Loucy (cell line): ENCODE measurements around the gene EAF2.

Experiments
- H2AFZ ChIP-seq: fragments of 200-600 bp; sonication (generic); 2 replicates; pipeline ENCODE4 v1.6.0; 2016; ENCODE audit warnings: antibody characterized with exemption, mild to moderate bottlenecking, low read length, moderate library complexity
- H3F3A ChIP-seq: fragments of 200-600 bp; 2 replicates; pipeline ENCODE4 v1.6.0; 2016; ENCODE audit warnings: antibody characterized with exemption, low read depth, mild to moderate bottlenecking
- H3K27me3 ChIP-seq: fragments of 200-600 bp; sonication (generic); 2 replicates; pipeline ENCODE4 v1.6.1; 2014; ENCODE audit warnings: low read length, mild to moderate bottlenecking; ENCODE audit not compliant: insufficient read depth, poor library complexity, severe bottlenecking
- H3K36me3 ChIP-seq: fragments of 200-600 bp; sonication (generic); 2 replicates; pipeline ENCODE4 v1.6.1; 2016; ENCODE audit warnings: low read length; ENCODE audit not compliant: insufficient read depth
- H3K4me1 ChIP-seq: fragments of 200-600 bp; sonication (generic); 2 replicates; pipeline ENCODE4 v1.5.1; 2014; ENCODE audit warnings: low read length, mild to moderate bottlenecking; ENCODE audit not compliant: insufficient read depth, poor library complexity, severe bottlenecking
- H3K4me2 ChIP-seq: fragments of 200-600 bp; sonication (generic); 2 replicates; pipeline ENCODE4 v1.6.0; 2014; ENCODE audit warnings: antibody characterized with exemption, low read length, low read depth, mild to moderate bottlenecking; ENCODE audit not compliant: poor library complexity, severe bottlenecking
- H3K4me3 ChIP-seq: fragments of 200-600 bp; sonication (generic); 2 replicates; pipeline ENCODE4 v1.5.1; 2014; ENCODE audit warnings: low read length, mild to moderate bottlenecking, mixed read lengths; ENCODE audit not compliant: poor library complexity, severe bottlenecking
- H3K79me2 ChIP-seq: fragments of 200-600 bp; sonication (generic); 2 replicates; pipeline ENCODE4 v1.6.1; 2014; ENCODE audit warnings: low read length; ENCODE audit not compliant: insufficient read depth
- H3K9ac ChIP-seq: fragments of 200-600 bp; sonication (generic); 2 replicates; pipeline ENCODE4 v1.6.0; 2014; ENCODE audit warnings: mild to moderate bottlenecking, low read depth, low read length, moderate library complexity; ENCODE audit not compliant: poor library complexity, severe bottlenecking
- H3K9me2 ChIP-seq: fragments of 200-600 bp; sonication (generic); replicated peaks from 2 replicates; pipeline ENCODE4 v1.6.1; 2016; ENCODE audit warnings: low read depth, low read length, mixed read lengths
- H3K9me3 ChIP-seq: fragments of 200-600 bp; sonication (generic); 2 replicates; pipeline ENCODE4 v1.6.1; 2014; ENCODE audit warnings: mild to moderate bottlenecking, antibody characterized with exemption, low read length, low read depth; ENCODE audit not compliant: insufficient read depth
- H4K20me1 ChIP-seq: fragments of 200-600 bp; sonication (generic); 2 replicates; pipeline ENCODE4 v1.6.0; 2014; ENCODE audit warnings: antibody characterized with exemption, low read length, mild to moderate bottlenecking; ENCODE audit not compliant: insufficient read depth, poor library complexity, severe bottlenecking
- EZH2phosphoT487 ChIP-seq: fragments of 200-600 bp; IDR thresholded peaks from 2 replicates; pipeline ENCODE4 v1.6.1; 2018; ENCODE audit warnings: antibody characterized with exemption, mild to moderate bottlenecking, moderate library complexity, borderline replicate concordance
- TF ChIP-seq, protein P1 (sequence below): fragments of 200-600 bp; sonication (generic); conservative IDR thresholded peaks from 2 replicates; pipeline ENCODE4 v1.5.1; 2014; ENCODE audit warnings: mild to moderate bottlenecking, antibody characterized with exemption, low read length

The EAF2 gene

GRCh38 chr3:121834671-121835464, at the start of gene EAF2, which contains the start of gene IQCB1:
EAF2 (plus strand) TSS chr3:121835209; CDS start chr3:121835286, 77 bp downstream.
IQCB1 (minus strand) TSS chr3:121835060; CDS start chr3:121828960, 6,100 bp downstream.
- no peaks in the 10 kb centered on the region for H3K27me3 ChIP-seq
- TF ChIP-seq, protein P1, sequence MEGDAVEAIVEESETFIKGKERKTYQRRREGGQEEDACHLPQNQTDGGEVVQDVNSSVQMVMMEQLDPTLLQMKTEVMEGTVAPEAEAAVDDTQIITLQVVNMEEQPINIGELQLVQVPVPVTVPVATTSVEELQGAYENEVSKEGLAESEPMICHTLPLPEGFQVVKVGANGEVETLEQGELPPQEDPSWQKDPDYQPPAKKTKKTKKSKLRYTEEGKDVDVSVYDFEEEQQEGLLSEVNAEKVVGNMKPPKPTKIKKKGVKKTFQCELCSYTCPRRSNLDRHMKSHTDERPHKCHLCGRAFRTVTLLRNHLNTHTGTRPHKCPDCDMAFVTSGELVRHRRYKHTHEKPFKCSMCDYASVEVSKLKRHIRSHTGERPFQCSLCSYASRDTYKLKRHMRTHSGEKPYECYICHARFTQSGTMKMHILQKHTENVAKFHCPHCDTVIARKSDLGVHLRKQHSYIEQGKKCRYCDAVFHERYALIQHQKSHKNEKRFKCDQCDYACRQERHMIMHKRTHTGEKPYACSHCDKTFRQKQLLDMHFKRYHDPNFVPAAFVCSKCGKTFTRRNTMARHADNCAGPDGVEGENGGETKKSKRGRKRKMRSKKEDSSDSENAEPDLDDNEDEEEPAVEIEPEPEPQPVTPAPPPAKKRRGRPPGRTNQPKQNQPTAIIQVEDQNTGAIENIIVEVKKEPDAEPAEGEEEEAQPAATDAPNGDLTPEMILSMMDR = no peak
- TF ChIP-seq EZH2phosphoT487 = no peak
- H4K20me1 ChIP-seq = peaks cover 20% of the 10 kb centered on the region
- H3K9me2 ChIP-seq = no peaks in the 10 kb centered on the region
- H3K36me3 ChIP-seq = no peaks in the 10 kb centered on the region
- peak within 1 kb of the TSS; percentile 92 for H3K4me2 ChIP-seq
- H3K9ac ChIP-seq = peak within 1 kb of the TSS; percentile 90
- peaks cover 71% of the 10 kb centered on the region for H3K4me1 ChIP-seq
- H3K79me2 ChIP-seq = peaks cover 81% of the 10 kb centered on the region
- H3F3A ChIP-seq = no peaks in the 10 kb centered on the region
- H3K9me3 ChIP-seq = no peaks in the 10 kb centered on the region
- peak within 1 kb of the TSS; percentile 83 for H2AFZ ChIP-seq
- H3K4me3 ChIP-seq = peak within 1 kb of the TSS; percentile 92

DNA sequence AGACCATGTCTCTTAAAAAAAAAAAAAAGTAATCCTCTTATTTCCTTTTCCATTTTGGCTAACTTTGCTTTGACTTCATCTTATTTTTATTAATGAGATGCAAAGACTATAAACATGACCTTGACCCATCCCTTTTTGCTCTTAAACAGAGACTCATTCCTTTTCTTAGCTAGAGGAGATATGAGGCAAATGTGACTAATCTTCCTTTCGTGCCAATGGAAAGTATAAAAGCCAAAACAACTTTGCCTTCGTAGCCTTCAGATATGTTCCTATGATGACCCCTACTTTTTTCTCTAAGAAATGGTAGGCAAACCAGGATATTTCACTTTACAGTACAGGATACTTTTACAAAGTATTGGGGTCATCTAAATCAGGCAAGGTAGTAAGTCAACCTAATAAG, 48.5 kb upstream of the EAF2 start:
- Histone ChIP-seq H3F3A (no peaks in the 10 kb centered on the region), H2AFZ (no peak overlapping the region), H3K9me2 (no peaks in the 10 kb centered on the region), H3K36me3 (peaks cover 68% of the 10 kb centered on the region), H3K4me1 (no peaks in the 10 kb centered on the region), H3K9me3 (no peaks in the 10 kb centered on the region), H3K4me2 (no peak overlapping the region), H3K4me3 (no peak overlapping the region), H3K27me3 (no peaks in the 10 kb centered on the region), H3K79me2 (no peaks in the 10 kb centered on the region), H4K20me1 (no peaks in the 10 kb centered on the region), H3K9ac (no peak overlapping the region)
- no peak for TF ChIP-seq EZH2phosphoT487
- TF ChIP-seq, protein P1 = no peak

DNA sequence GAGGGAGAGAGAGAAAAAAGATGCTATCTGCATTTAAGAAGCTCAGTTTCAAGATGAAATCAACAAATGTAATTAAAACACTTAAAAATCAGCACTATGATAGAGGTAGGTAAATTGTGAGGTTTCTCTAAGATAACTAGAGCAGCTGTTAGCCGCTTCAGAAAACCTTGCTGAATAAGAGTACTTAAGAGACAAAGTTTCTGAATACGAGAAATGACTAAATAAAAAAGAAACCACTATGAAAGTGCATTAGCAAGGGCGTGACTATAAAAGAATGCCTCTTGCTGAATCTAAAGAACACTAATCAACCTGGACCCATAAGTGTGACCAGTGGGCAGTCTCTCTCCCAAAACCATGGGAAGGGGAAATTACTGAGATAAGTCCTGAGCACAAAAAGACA, 41.9 kb upstream of the EAF2 start:
- Histone ChIP-seq H3F3A (no peaks in the 10 kb centered on the region), H3K9ac (no peak overlapping the region), H3K4me1 (no peaks in the 10 kb centered on the region), H3K4me3 (no peak overlapping the region), H3K4me2 (no peak overlapping the region), H3K9me2 (no peaks in the 10 kb centered on the region), H4K20me1 (no peaks in the 10 kb centered on the region), H3K27me3 (no peaks in the 10 kb centered on the region), H2AFZ (no peak overlapping the region), H3K9me3 (no peaks in the 10 kb centered on the region), H3K79me2 (no peaks in the 10 kb centered on the region), H3K36me3 (peaks cover 63% of the 10 kb centered on the region)
- TF ChIP-seq, protein P1 = no peak
- no peak for TF ChIP-seq EZH2phosphoT487
